Measurements from ENCODE around the gene ZNF211.

DNA sequence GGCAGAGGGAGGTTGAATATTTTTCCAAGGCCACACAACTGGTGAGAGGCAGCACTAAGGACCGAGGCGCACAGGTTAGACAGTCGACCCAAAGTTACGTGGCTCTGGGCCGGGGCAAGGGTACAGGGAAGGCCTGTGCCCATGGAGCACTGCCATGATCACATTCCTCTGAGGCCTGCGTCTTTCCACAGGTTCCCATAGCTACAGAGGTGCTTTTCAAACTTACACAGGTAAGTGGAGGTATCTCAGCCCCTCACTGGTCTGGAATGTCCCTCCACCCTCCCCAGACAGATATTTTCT, 814 bp downstream of the ZNF211 start:
- TF ChIP-seq, protein P1, sequence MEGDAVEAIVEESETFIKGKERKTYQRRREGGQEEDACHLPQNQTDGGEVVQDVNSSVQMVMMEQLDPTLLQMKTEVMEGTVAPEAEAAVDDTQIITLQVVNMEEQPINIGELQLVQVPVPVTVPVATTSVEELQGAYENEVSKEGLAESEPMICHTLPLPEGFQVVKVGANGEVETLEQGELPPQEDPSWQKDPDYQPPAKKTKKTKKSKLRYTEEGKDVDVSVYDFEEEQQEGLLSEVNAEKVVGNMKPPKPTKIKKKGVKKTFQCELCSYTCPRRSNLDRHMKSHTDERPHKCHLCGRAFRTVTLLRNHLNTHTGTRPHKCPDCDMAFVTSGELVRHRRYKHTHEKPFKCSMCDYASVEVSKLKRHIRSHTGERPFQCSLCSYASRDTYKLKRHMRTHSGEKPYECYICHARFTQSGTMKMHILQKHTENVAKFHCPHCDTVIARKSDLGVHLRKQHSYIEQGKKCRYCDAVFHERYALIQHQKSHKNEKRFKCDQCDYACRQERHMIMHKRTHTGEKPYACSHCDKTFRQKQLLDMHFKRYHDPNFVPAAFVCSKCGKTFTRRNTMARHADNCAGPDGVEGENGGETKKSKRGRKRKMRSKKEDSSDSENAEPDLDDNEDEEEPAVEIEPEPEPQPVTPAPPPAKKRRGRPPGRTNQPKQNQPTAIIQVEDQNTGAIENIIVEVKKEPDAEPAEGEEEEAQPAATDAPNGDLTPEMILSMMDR (IDR thresholded peaks at IDR 0.05 in 8 of 11, conservative IDR thresholded peaks at IDR 0.05 in 3 of 11), result no peak
- TF ChIP-seq POLR2A (IDR thresholded peaks at IDR 0.05), result no peak
- no peak for TF ChIP-seq POLR2AphosphoS5 (IDR thresholded peaks at IDR 0.05)
